SK-MEL-5 (cell line): ENCODE data around the gene BTBD9. TPM values are rescaled to one million over a fixed set of nuclear protein-coding genes. Genes with fewer than 3 reads are reported as not detected.

Source experiments
- DNase-seq: peaks from one replicate; pipeline ENCODE4 v3.0.0-alpha.2; 2016; ENCODE audit warnings: low read depth, low spot score
- in situ Hi-C: cut with HindIII; loops from 2 replicates; pipeline ENCODE4 v1.10.0; 2016; ENCODE audit warnings: low sequenced_read_pairs, high pct_unique_total_duplicates, low pct_unique_long_range_greater_than_20kb
- total RNA-seq: library from RNA; depleted of rRNA; stranded (reverse); fragments of >200 nt; shearing (Covaris generic); gene quantifications from 2 replicates; pipeline ENCODE4 v1.2.3, GENCODE V29; 2014

Gene BTBD9
- total RNA-seq, 1 experiment from 2014 or later: 11.9 TPM

GRCh38 chr6:38503960-38504682, 135.6 kb downstream of the BTBD9 start:
- in situ Hi-C loops: no loop called here
- no peak for DNase-seq

DNA sequence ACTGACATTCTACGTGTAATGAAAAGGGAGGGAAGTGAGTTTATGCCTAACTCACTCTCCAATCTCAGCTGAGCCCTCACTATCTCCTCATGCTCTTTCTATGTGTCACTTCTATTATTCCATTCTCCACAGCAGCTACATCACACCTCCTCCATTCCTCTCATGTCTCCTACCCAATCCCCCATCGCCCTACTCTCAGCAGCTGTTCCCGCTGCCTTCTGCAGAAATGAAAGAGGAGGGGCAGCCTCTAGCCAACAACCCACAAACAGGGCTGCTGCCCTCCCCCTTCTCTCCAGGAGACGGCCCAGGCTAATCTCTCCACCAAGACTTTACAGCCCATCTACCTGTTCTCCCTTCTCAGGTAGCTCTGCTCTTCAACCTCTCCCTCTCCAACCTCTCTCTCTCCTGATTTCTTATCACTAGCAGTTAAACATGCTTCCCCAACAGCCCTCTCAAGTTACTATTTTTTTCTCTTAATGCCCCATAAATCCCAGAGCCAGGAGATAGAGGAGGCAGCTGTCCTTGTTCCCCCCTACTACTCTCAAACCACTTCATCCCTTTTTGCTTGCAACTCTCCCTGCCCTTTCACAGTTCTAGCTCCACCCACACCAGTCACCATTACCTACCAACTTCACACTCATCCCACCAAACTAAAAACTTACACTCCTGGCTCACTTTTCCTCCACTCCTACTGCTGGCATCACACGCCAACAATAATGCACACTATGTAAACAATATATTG, 136.5 kb downstream of the BTBD9 start:
- in situ Hi-C loops: no loop called here

GRCh38 chr6:38502423-38502822, 137.3 kb downstream of the BTBD9 start:
- DNase-seq: no peak
- in situ Hi-C loops: no loop called here

More for the DNA sequence above, 136.5 kb downstream of the BTBD9 start:
- no peak for DNase-seq

- no peak for DNase-seq
- in situ Hi-C loops: no loop called here
Observed at GRCh38 chr6:38501931-38502330, 137.8 kb downstream of the BTBD9 start.

DNA sequence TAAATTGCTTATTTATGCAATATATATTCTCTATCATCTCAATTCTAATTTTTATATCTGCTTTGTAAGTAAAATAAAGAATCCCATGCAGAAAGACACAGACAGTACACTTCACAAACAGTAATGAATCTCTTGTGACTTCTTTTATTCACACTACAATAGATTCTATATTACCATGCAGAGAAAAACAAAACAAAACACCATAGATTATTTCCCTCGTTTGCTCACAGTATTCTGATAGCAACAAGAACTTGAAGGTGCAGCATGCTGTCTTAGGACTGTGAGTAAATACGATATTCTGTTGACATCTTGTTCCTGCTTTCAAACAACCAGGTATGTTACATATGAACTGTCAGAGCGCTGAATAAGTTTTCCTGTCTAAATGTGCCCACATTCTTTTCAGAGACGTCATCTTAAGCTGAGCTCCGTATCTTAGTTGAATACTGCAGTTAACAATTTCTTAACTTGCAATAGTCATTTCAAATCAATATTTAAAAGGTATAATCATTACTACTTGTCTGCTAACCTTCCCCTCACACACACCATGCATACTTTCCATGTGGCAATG, 140.1 kb downstream of the BTBD9 start:
- DNase-seq: no peak
- in situ Hi-C loops: no loop called here

DNA sequence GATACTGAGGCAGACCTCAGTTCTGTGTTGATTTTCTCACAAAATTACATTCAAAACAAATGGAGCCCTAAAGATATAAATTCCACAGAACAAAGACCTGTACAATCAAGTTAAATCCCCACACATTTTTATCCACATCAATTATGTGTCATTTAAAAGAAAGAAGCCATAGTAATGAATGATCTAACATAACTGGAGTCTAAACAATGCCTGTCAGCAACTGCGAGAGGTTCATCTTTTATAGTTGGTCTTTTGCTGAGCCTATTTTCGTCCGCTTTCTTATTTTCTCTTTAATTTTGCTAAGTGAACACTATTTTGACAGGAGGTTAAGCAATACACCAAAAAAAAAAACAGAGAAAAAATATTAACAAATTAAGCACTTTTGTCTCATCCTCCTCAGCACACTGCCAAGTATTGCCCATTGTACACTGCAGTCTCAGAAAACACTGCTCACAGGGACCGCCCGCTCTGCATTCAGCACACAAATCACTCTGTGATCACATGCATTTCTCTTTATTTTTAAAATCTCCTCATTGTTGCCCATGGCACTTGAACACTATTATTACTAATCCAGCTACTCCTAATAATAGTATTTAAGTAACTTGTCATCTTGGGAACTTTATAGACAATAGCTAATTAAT, 140.8 kb downstream of the BTBD9 start:
- no peak for DNase-seq
- in situ Hi-C loops: no loop called here

GRCh38 chr6:38498085-38498484, 141.6 kb downstream of the BTBD9 start:
- no peak for DNase-seq
- in situ Hi-C loops: no loop called here

- peak; percentile 53 for DNase-seq
- in situ Hi-C loops: no loop called here
Observed at GRCh38 chr6:38497546-38497945, 142.2 kb downstream of the BTBD9 start.

GRCh38 chr6:38495922-38496635, 143.7 kb downstream of the BTBD9 start:
- no peak for DNase-seq
- in situ Hi-C loops: no loop called here

- no peak for DNase-seq
- in situ Hi-C loops: no loop called here
Observed at GRCh38 chr6:38495518-38495917, 144.2 kb downstream of the BTBD9 start.

GRCh38 chr6:38493931-38494547, 145.7 kb downstream of the BTBD9 start:
- peak; percentile 72 for DNase-seq
- in situ Hi-C loops: no loop called here

DNA sequence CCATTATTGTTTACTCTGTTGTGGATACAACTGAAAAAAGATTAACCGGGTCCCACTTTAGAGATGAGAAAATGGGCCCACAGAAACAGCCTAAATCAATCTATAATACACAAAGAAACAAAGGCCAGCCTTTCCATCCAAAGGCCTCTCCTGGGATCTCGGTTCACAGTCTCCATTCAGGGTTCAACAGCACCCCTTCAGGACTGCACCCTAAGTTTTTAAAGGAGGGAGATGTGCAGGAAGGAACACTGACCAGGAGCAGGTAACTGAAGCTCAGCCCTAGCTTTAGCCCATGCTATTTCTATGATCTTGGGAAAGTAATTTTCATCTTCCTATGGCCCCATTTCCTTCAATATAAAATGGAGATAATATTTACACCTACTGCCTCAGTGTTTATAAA, 147.7 kb downstream of the BTBD9 start:
- in situ Hi-C loops: no loop called here

GRCh38 chr6:38489951-38490350, 149.8 kb downstream of the BTBD9 start:
- DNase-seq: no peak
- in situ Hi-C loops: no loop called here

More for the DNA sequence above, 147.7 kb downstream of the BTBD9 start:
- DNase-seq: no peak

GRCh38 chr6:38487423-38487822, 152.3 kb downstream of the BTBD9 start:
- in situ Hi-C loops: no loop called here
- DNase-seq: no peak

GRCh38 chr6:38485488-38485887, 154.2 kb downstream of the BTBD9 start:
- in situ Hi-C loops: no loop called here
- no peak for DNase-seq

DNA sequence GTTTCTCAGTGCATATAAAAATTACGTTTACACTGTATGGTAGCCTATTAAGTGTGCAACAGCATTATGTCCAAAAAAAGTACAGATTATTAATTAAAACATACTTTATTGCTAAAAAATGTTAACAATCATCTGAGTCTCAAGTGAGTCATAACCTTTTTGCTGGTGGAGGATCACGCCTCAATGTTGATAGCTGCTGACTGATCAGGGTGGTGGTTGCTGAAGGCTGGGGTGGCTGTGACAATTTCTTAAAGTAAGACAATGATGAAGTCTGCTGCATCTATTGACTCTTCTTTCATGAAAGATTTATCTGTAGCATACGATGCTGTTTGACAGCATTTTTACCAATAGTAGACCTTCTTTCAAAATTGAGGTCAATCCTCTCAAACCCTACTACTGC, 155.1 kb downstream of the BTBD9 start:
- in situ Hi-C loops: no loop called here

DNA sequence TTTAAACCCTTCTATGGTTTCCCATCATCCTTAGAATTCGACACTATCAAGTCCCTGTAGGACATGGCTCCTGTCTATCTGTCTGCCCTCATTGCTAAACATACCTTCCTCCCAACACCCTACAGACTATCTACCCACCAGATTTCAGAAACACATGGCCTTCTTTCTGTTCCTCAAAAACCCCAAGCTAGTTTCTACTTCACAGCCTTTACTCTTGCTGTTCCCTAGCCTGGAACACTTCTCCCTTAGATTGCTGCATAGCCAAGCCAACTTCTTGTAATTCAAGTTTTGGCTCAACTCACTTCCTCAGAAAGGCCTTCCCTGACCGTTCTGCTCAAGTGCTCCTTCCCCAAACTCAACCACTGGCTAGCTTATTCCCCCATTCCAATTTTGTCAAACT, 156.2 kb downstream of the BTBD9 start:
- in situ Hi-C loops: no loop called here
- DNase-seq: no peak

More for the DNA sequence above, 155.1 kb downstream of the BTBD9 start:
- DNase-seq: no peak
